Vagina (tissue), 2 donors: Measurements from ENCODE around the gene THAP6. TPM values are rescaled to one million over a fixed set of nuclear protein-coding genes. Genes with fewer than 3 reads are reported as not detected.

Experiments used
- DNase-seq, 2 donors: peaks; one replicate each; pipeline ENCODE4 v3.0.0-alpha.2; 2017; ENCODE audit errors: extremely low spot score in 2 of 2
- H3K27ac ChIP-seq: fragments of 200-600 bp; sonication (generic); one replicate; pipeline ENCODE4 v1.5.1; 2019
- H3K27me3 ChIP-seq: fragments of 200-600 bp; sonication (generic); one replicate; pipeline ENCODE4 v1.5.1; 2019
- H3K36me3 ChIP-seq, 2 donors: fragments of 200-600 bp; sonication (generic); one replicate each; pipeline ENCODE4 v1.5.1; 2017 to 2019
- H3K4me1 ChIP-seq: fragments of 200-600 bp; sonication (generic); one replicate; pipeline ENCODE4 v1.5.1; 2019
- H3K4me3 ChIP-seq, 2 donors: fragments of 200-600 bp; sonication (generic); 1 replicate in 1 of 2; 2 replicates in 1 of 2; pipeline ENCODE4 v1.5.1; 2016 to 2019
- H3K9me3 ChIP-seq: fragments of 200-600 bp; sonication (generic); one replicate; pipeline ENCODE4 v1.5.1; 2019
- CTCF ChIP-seq, 3 experiments: fragments of 450-650 bp in 2 of 3; fragments of 200-600 bp in 1 of 3; sonication (generic) in 1 of 3; IDR thresholded peaks; one replicate each; pipeline ENCODE4 v1.5.1; 2017 to 2019; ENCODE audit warnings: antibody characterized with exemption in 3 of 3, mild to moderate bottlenecking in 2 of 3, moderate library complexity in 2 of 3
- POLR2A ChIP-seq, 2 donors: fragments of 450-650 bp; IDR thresholded peaks; one replicate each; pipeline ENCODE4 v1.6.1; 2017; ENCODE audit warnings: antibody characterized with exemption in 2 of 2, mild to moderate bottlenecking in 2 of 2, moderate library complexity in 2 of 2
- POLR2AphosphoS5 ChIP-seq, 2 donors: sonication (generic); formaldehyde crosslinking; IDR thresholded peaks; one replicate each; pipeline ENCODE4 v1.9.0; 2017; ENCODE audit warnings: antibody characterized with exemption in 2 of 2, mild to moderate bottlenecking in 2 of 2, low read depth in 1 of 2; ENCODE audit not compliant: insufficient read depth in 1 of 2
- intact Hi-C: fragments of 100-400 bp; cut with DNase I; formaldehyde crosslinking; loops from one replicate; pipeline ENCODE4 v1.15.1; 2023
- total RNA-seq: library from RNA; depleted of rRNA; stranded (reverse); fragments of >200 nt; gene quantifications from one replicate; pipeline ENCODE4 v1.2.3, GENCODE V29; 2016

THAP6 gene
- total RNA-seq, 1 donor from 2014 or later = 16.7 TPM

GRCh38 chr4:75544870-75545269 is 30.6 kb downstream of the THAP6 start:
- Histone ChIP-seq H3K27me3 (no peaks in the 10 kb centered on the region), H3K36me3 (no peaks in the 10 kb centered on the region), H3K4me1 (no peaks in the 10 kb centered on the region), H3K9me3 (no peaks in the 10 kb centered on the region), H3K27ac (no peak overlapping the region), H3K4me3 (no peak overlapping the region)
- intact Hi-C loops = no loop called here
- TF ChIP-seq POLR2A (IDR thresholded peaks at IDR 0.05) = no peak
- no peak for TF ChIP-seq POLR2AphosphoS5 (IDR thresholded peaks at IDR 0.05; ENCODE audit: insufficient read depth in 1 of 2, low read depth in 1 of 2)
- TF ChIP-seq CTCF (IDR thresholded peaks at IDR 0.05) = no peak
- no peak for DNase-seq

- Histone ChIP-seq H3K27ac (no peak overlapping the region), H3K4me1 (no peaks in the 10 kb centered on the region), H3K4me3 (no peak overlapping the region), H3K36me3 (no peaks in the 10 kb centered on the region), H3K9me3 (no peaks in the 10 kb centered on the region), H3K27me3 (no peaks in the 10 kb centered on the region)
- no peak for TF ChIP-seq POLR2A (IDR thresholded peaks at IDR 0.05)
- TF ChIP-seq POLR2AphosphoS5 (IDR thresholded peaks at IDR 0.05; ENCODE audit: insufficient read depth in 1 of 2, low read depth in 1 of 2) = no peak
- no peak for TF ChIP-seq CTCF (IDR thresholded peaks at IDR 0.05)
- no peak for DNase-seq
- intact Hi-C loops = no loop called here
Measured at GRCh38 chr4:75545526-75545925, 31.3 kb downstream of the THAP6 start.

GRCh38 chr4:75547647-75548387 is 33.5 kb downstream of the THAP6 start:
- Histone ChIP-seq H3K4me3 (no peak overlapping the region), H3K27ac (no peak overlapping the region), H3K36me3 (no peaks in the 10 kb centered on the region), H3K27me3 (no peaks in the 10 kb centered on the region), H3K4me1 (no peaks in the 10 kb centered on the region), H3K9me3 (no peaks in the 10 kb centered on the region)
- TF ChIP-seq CTCF (IDR thresholded peaks at IDR 0.05) = no peak
- no peak for TF ChIP-seq POLR2A (IDR thresholded peaks at IDR 0.05)
- TF ChIP-seq POLR2AphosphoS5 (IDR thresholded peaks at IDR 0.05; ENCODE audit: insufficient read depth in 1 of 2, low read depth in 1 of 2) = no peak
- DNase-seq = no peak
- intact Hi-C loops = no loop called here

- intact Hi-C loops = no loop called here
- no peak overlapping the region for H3K27ac ChIP-seq
- H3K4me3 ChIP-seq = no peak overlapping the region
- TF ChIP-seq CTCF (IDR thresholded peaks at IDR 0.05) (no peak), POLR2AphosphoS5 (IDR thresholded peaks at IDR 0.05; ENCODE audit: insufficient read depth in 1 of 2, low read depth in 1 of 2) (no peak), POLR2A (IDR thresholded peaks at IDR 0.05) (no peak)
- no peaks in the 10 kb centered on the region for H3K4me1 ChIP-seq
- no peaks in the 10 kb centered on the region for H3K9me3 ChIP-seq
- H3K36me3 ChIP-seq = no peaks in the 10 kb centered on the region
- DNase-seq = no peak
- no peaks in the 10 kb centered on the region for H3K27me3 ChIP-seq
Measured at GRCh38 chr4:75549019-75549418, 34.7 kb downstream of the THAP6 start.

- H3K27me3 ChIP-seq = no peaks in the 10 kb centered on the region
- H3K9me3 ChIP-seq = no peaks in the 10 kb centered on the region
- intact Hi-C loops = no loop called here
- TF ChIP-seq POLR2AphosphoS5 (IDR thresholded peaks at IDR 0.05; ENCODE audit: insufficient read depth in 1 of 2, low read depth in 1 of 2) (no peak), POLR2A (IDR thresholded peaks at IDR 0.05) (no peak), CTCF (IDR thresholded peaks at IDR 0.05) (no peak)
- no peak for DNase-seq
- H3K27ac ChIP-seq = no peak overlapping the region
- H3K4me1 ChIP-seq = no peaks in the 10 kb centered on the region
- H3K4me3 ChIP-seq = no peak overlapping the region
- H3K36me3 ChIP-seq = no peaks in the 10 kb centered on the region
Measured at GRCh38 chr4:75552452-75552851, 38.2 kb downstream of the THAP6 start.
